PC-3 (cell line): ENCODE measurements around the gene ASH1L.

Source experiments
- EZH2 ChIP-seq: fragments of 300-600 bp; sonication (generic); IDR thresholded peaks from one replicate; pipeline ENCODE4 v1.6.1; 2017; ENCODE audit warnings: antibody characterized with exemption, mild to moderate bottlenecking, low read length; ENCODE audit not compliant: unreplicated experiment
- TF ChIP-seq, protein P1 (sequence below): fragments of 300-600 bp; sonication (generic); conservative IDR thresholded peaks from 2 replicates; pipeline ENCODE4 v1.5.1; 2017; ENCODE audit warnings: antibody characterized with exemption, low read depth, mild to moderate bottlenecking, low read length

DNA sequence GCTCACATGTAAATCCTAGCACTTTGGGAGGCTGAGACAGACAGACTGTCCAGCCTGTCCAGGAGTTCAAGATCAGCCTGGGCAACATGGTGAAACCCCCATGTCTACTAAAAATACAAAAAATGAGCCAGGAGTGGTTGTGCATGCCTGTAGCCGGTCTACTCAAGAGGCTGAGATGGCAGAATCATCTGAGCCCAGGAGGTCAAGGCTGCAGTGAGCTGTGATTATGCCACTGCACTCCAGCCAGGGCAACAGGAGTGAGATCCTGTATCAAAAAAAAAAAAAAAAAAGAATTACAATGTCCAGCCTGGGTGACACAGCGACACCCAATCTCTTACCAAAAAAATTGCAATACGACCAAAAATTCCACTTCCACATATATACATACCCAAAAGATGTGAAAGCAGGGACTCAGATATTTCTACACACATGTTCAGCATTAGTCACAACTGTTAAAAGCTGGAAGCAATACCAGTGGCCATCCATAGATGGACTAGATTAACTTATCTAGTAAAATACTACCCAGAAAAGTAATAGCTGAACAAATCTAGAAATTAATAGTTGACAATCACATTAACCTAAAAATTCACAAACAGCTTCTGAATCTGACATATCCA lies 49.2 kb downstream of the ASH1L start:
- TF ChIP-seq, protein P1, sequence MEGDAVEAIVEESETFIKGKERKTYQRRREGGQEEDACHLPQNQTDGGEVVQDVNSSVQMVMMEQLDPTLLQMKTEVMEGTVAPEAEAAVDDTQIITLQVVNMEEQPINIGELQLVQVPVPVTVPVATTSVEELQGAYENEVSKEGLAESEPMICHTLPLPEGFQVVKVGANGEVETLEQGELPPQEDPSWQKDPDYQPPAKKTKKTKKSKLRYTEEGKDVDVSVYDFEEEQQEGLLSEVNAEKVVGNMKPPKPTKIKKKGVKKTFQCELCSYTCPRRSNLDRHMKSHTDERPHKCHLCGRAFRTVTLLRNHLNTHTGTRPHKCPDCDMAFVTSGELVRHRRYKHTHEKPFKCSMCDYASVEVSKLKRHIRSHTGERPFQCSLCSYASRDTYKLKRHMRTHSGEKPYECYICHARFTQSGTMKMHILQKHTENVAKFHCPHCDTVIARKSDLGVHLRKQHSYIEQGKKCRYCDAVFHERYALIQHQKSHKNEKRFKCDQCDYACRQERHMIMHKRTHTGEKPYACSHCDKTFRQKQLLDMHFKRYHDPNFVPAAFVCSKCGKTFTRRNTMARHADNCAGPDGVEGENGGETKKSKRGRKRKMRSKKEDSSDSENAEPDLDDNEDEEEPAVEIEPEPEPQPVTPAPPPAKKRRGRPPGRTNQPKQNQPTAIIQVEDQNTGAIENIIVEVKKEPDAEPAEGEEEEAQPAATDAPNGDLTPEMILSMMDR: no peak
- no peak for TF ChIP-seq EZH2
